Spleen (tissue), 7 donors: ENCODE data around the gene CLIC5.

Experiments
- CTCF ChIP-seq, 11 experiments: fragments of 200-600 bp in 7 of 11; fragments of 450-650 bp in 4 of 11; sonication (generic) in 4 of 11; IDR thresholded peaks in 8 of 11; conservative IDR thresholded peaks in 3 of 11; 1 replicate in 7 of 11; 2 replicates in 4 of 11; pipeline versions ENCODE4 v1.4.0 to v1.8.0; 2016 to 2021; ENCODE audit warnings: antibody characterized with exemption in 11 of 11, inconsistent platforms in 4 of 11, mild to moderate bottlenecking in 1 of 11
- POLR2AphosphoS5 ChIP-seq, 3 donors: sonication (generic); formaldehyde crosslinking; IDR thresholded peaks; one replicate each; pipeline ENCODE4 v1.5.1; 2017; ENCODE audit warnings: antibody characterized with exemption in 3 of 3
- donor health status: DM: no; HTN: no; CAD: no; lungs with moderate emphysema.
- donor health status: DM: no; HTN: no; CAD: no.
- donor health status: DM: no; HTN: no; CAD: no.

DNA sequence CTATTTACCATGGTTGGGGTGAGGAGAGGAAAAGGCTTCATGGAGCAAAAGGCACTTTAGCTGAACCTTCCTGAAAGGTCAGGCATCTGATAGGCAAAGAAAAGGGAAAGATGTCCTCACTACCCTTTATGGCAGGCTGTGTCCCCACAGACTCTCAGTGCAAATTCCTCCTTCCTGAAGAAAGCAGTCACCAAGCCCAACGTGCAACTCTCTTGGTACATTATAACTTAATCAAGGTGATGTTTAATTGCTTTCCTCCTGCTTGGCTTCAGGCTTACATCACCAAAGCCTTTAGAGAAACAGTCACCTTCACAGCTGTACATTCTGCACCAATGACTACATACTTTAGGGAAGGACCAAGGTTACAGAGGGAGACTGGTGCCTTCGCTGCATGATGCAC is 2.1 kb upstream of the CLIC5 start:
- TF ChIP-seq CTCF (IDR thresholded peaks at IDR 0.05 in 8 of 11, conservative IDR thresholded peaks at IDR 0.05 in 3 of 11), result no peak
- no peak for TF ChIP-seq POLR2AphosphoS5 (IDR thresholded peaks at IDR 0.05)
